Measurements from ENCODE around the gene KRTAP11-1. TPM values are rescaled to one million over a fixed set of nuclear protein-coding genes. Genes with fewer than 3 reads are reported as not detected.

The KRTAP11-1 gene
- not detected for polyA plus RNA-seq (ENCODE audit: low read depth in 6 of 6)

DNA sequence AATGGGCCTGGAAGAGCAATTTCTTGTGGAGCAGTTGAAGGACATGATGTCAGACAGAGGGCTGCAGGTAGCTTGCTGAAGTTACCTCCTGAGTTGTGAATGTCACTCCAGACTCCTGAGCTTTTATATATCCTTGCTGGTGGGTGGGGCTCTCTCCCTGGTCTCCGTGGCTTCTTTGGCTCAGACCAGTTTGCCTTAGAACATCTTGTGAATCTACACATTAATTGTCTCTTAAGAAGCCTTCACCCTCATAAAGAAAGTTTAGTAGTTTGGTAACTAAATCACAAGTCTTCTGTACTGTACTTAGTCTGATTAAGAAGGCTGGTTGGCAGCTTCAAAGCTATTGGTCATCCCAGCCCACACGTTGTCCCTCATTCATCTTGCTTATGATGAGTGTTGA is at the start of gene KRTAP11-1:
Gene KRTAP11-1 (minus strand): TSS at position 101 of the 400 bp plus-strand sequence. CDS start 56 bp downstream, at position 45.
- Mint-ChIP-seq H3K27ac (no peak within 1 kb of the TSS), H3K9me3 (peaks cover 0 to 6% (median 0%) of the 10 kb centered on the region in 7 donors), H3K36me3 (no peaks in the 10 kb centered on the region), H3K27me3 (peaks cover 0 to 2% (median 0%) of the 10 kb centered on the region in 3 donors), H3K4me1 (no peaks in the 10 kb centered on the region), H3K4me3 (peak within 1 kb of the TSS in 1 of 8 donors; percentile 29)
- ATAC-seq (ENCODE audit: low read depth in 2 of 2) (no peak), DNase-seq (no peak)

DNA sequence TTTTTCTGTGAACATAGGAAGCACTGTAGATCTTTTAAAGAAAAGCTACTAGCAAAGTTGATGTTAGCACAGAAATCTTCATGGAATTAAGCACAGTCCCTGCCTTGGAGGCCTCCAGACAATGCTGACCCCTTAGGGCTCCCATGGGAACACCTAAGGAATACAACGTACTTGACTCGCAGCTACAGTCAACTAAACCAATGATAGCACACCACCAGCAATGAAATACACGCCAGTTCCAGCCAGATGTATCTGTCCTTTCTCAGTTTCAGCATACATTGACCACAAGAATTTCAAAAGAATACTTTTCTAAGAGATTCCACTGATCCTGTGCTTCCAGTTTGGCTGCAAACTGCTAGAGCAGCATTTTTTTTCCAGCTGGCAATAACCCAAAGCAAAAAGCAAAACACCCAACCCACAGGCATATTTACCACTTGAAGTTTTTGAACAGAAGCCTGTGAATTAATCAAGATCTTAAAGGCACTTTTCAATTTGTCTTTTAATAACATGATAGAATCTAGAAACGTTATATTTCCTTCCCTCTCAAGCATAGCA is 42.8 kb upstream of the KRTAP11-1 start:
- H3K4me1 Mint-ChIP-seq = no peaks in the 10 kb centered on the region
- H3K27ac Mint-ChIP-seq = no peak overlapping the region
- no peaks in the 10 kb centered on the region for H3K27me3 Mint-ChIP-seq
- no peak overlapping the region for H3K4me3 Mint-ChIP-seq
- DNase-seq = no peak
- ATAC-seq (ENCODE audit: low read depth in 2 of 2) = no peak
- H3K36me3 Mint-ChIP-seq = no peaks in the 10 kb centered on the region
- H3K9me3 Mint-ChIP-seq = peaks cover 5 to 28% (median 11%) of the 10 kb centered on the region in 7 donors

- no peaks in the 10 kb centered on the region for H3K36me3 Mint-ChIP-seq
- peaks cover 0 to 14% (median 5%) of the 10 kb centered on the region in 7 donors for H3K9me3 Mint-ChIP-seq
- no peak for DNase-seq
Measured at GRCh38 chr21:30921129-30921528, 39.7 kb upstream of the KRTAP11-1 start.

DNA sequence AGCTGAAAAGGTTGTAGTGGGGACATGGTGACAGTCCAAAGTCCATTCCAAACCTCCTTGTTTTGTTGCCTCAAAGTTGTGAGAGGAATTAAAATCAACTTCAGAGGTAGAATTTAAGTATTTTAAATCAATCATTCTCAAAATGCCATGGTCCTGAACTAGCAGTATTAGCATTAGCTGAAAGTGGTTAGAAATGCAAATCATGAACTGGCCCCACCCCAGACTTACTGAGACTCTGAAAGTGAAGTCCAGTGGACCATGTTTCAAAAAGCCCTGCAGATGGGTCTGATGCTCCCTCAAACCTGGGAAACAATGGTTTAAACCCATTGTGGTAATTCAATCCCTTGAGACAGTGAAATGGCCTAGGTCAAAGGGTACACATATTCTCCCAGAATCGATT is 36.2 kb upstream of the KRTAP11-1 start:
- Mint-ChIP-seq H3K4me1 (no peaks in the 10 kb centered on the region), H3K4me3 (no peak overlapping the region), H3K27me3 (peaks cover 0 to 4% (median 0%) of the 10 kb centered on the region in 3 donors), H3K9me3 (peaks cover 0 to 8% (median 1%) of the 10 kb centered on the region in 7 donors), H3K36me3 (no peaks in the 10 kb centered on the region), H3K27ac (no peak overlapping the region)
- no peak for ATAC-seq (ENCODE audit: low read depth in 2 of 2)
- no peak for DNase-seq

More at GRCh38 chr21:30921129-30921528, 39.7 kb upstream of the KRTAP11-1 start:
- H3K4me1 Mint-ChIP-seq = no peaks in the 10 kb centered on the region
- H3K27ac Mint-ChIP-seq = peak overlapping the region in 1 of 6 donors; percentile 25
- no peak overlapping the region for H3K4me3 Mint-ChIP-seq
- no peak for ATAC-seq (ENCODE audit: low read depth in 2 of 2)
- H3K27me3 Mint-ChIP-seq = no peaks in the 10 kb centered on the region

DNA sequence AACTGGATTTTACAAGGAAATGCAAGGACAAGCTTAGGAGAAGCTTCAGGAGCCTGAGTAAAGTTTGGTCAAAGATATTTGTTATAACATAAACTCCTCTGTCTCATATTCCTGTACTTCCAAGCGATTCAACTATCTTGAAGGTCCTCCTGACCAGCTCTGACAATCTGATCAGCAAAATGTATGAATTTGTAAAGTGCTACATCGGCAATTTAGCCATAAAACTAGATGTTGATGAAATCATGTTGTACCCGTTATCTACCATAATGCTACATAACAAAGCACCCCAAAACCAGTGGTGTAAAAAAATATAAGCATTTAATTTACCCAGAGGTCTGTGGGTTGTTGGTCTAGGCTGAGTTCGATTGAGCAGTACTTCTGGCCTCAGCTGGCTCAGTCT is 19.5 kb upstream of the KRTAP11-1 start:
- DNase-seq (no peak), ATAC-seq (ENCODE audit: low read depth in 2 of 2) (no peak)
- no peaks in the 10 kb centered on the region for H3K4me1 Mint-ChIP-seq
- peaks cover 0 to 6% (median 0%) of the 10 kb centered on the region in 7 donors for H3K9me3 Mint-ChIP-seq
- no peak overlapping the region for H3K27ac Mint-ChIP-seq
- H3K27me3 Mint-ChIP-seq = no peaks in the 10 kb centered on the region
- H3K4me3 Mint-ChIP-seq = no peak overlapping the region
- H3K36me3 Mint-ChIP-seq = no peaks in the 10 kb centered on the region

GRCh38 chr21:30882866-30883597 is 1.7 kb upstream of the KRTAP11-1 start:
- Mint-ChIP-seq H3K36me3 (no peaks in the 10 kb centered on the region), H3K4me1 (no peaks in the 10 kb centered on the region), H3K4me3 (no peak overlapping the region), H3K9me3 (peaks cover 0 to 7% (median 2%) of the 10 kb centered on the region in 7 donors), H3K27me3 (no peaks in the 10 kb centered on the region), H3K27ac (no peak overlapping the region)
- ATAC-seq (ENCODE audit: low read depth in 2 of 2) (no peak), DNase-seq (no peak)

- peaks cover 0 to 3% (median 0%) of the 10 kb centered on the region in 3 donors for H3K27me3 Mint-ChIP-seq
Measured at GRCh38 chr21:30880914-30881313, 466 bp downstream of the KRTAP11-1 start.

DNA sequence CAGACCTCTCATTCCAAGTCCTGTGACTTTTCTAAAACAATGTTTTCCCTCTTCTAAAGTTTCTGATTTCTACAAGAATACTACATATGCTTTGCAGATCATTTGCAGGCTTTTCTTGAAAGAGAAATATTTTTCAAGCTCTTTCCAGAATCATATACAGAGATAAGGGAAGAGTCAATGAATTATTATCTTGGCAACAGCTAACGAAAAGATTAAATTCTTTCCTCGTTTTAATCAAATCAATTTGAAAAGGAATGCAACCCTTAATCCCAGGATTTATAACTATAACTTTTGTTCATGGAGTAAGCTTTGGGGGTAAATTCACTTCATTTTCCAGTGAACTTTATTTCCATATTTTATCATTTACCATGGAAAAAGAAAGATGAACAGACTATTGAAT is 6.9 kb downstream of the KRTAP11-1 start:
- H3K4me3 Mint-ChIP-seq = no peak overlapping the region

More at GRCh38 chr21:30880914-30881313, 466 bp downstream of the KRTAP11-1 start:
- H3K4me3 Mint-ChIP-seq = peak overlapping the region in 1 of 8 donors; percentile 29
- no peaks in the 10 kb centered on the region for H3K36me3 Mint-ChIP-seq
- DNase-seq = no peak
- no peak overlapping the region for H3K27ac Mint-ChIP-seq
- no peaks in the 10 kb centered on the region for H3K4me1 Mint-ChIP-seq
- ATAC-seq (ENCODE audit: low read depth in 2 of 2) = no peak
- H3K9me3 Mint-ChIP-seq = peaks cover 0 to 3% (median 0%) of the 10 kb centered on the region in 7 donors

DNA sequence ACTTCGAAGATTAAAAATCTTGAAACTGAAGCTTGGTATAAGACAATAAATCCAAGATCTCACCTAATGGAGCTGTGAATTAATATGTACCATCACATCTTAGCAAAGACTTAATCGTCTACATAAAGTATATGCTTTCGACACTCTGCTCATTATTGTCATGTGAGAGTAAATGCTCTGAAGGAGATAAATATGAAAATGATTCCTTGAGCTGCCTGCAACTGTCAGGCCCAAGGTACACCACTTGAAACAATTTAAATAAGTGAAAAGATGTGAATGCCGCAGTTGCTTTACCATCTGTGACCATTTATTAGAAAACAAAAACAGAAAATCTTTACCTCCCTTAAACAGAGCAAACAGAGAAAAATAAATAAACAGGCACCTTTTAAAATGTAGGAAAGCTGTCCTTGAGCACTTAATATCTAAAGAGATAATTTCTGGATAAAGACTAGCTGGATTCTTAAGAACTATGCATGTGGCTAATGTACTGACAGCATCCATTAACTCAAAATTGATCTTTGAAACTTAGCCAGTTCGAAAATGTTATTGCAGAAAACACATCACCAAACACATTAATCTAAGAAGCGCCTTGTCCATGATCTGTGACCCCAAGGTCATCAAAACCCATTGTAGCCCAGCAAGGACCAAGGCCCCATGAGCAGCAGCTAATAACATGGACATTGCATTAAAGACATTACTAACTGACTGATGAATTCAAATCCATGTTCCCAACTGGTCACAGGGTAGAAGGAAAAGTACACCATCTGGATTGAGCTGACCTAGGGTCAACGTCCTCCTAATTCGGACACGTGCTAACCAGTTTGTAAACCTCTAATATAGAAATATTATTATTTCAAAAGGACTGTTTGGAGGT is 33.5 kb downstream of the KRTAP11-1 start:
- Mint-ChIP-seq H3K9me3 (peaks cover 0 to 5% (median 0%) of the 10 kb centered on the region in 7 donors), H3K4me3 (no peak overlapping the region), H3K27ac (no peak overlapping the region), H3K36me3 (no peaks in the 10 kb centered on the region), H3K27me3 (no peaks in the 10 kb centered on the region), H3K4me1 (no peaks in the 10 kb centered on the region)
- ATAC-seq (ENCODE audit: low read depth in 2 of 2) (no peak), DNase-seq (no peak)

More for the DNA sequence above, 6.9 kb downstream of the KRTAP11-1 start:
- peaks cover 0 to 3% (median 0%) of the 10 kb centered on the region in 3 donors for H3K27me3 Mint-ChIP-seq
- peaks cover 0 to 4% (median 0%) of the 10 kb centered on the region in 7 donors for H3K9me3 Mint-ChIP-seq
- H3K36me3 Mint-ChIP-seq = no peaks in the 10 kb centered on the region
- no peaks in the 10 kb centered on the region for H3K4me1 Mint-ChIP-seq
- no peak for ATAC-seq (ENCODE audit: low read depth in 2 of 2)
- DNase-seq = no peak
- peak overlapping the region in 1 of 6 donors; percentile 48 for H3K27ac Mint-ChIP-seq

GRCh38 chr21:30842990-30843389 is 38.4 kb downstream of the KRTAP11-1 start:
- ATAC-seq (ENCODE audit: low read depth in 2 of 2) (no peak), DNase-seq (no peak)
- peaks cover 0 to 4% (median 2%) of the 10 kb centered on the region in 7 donors for H3K9me3 Mint-ChIP-seq
- no peaks in the 10 kb centered on the region for H3K27me3 Mint-ChIP-seq
- no peak overlapping the region for H3K4me3 Mint-ChIP-seq
- H3K27ac Mint-ChIP-seq = no peak overlapping the region
- H3K36me3 Mint-ChIP-seq = no peaks in the 10 kb centered on the region
- H3K4me1 Mint-ChIP-seq = no peaks in the 10 kb centered on the region

GRCh38 chr21:30839304-30839703 is 42.1 kb downstream of the KRTAP11-1 start:
- peaks cover 0 to 5% (median 0%) of the 10 kb centered on the region in 7 donors for H3K9me3 Mint-ChIP-seq
- no peak for ATAC-seq (ENCODE audit: low read depth in 2 of 2)

DNA sequence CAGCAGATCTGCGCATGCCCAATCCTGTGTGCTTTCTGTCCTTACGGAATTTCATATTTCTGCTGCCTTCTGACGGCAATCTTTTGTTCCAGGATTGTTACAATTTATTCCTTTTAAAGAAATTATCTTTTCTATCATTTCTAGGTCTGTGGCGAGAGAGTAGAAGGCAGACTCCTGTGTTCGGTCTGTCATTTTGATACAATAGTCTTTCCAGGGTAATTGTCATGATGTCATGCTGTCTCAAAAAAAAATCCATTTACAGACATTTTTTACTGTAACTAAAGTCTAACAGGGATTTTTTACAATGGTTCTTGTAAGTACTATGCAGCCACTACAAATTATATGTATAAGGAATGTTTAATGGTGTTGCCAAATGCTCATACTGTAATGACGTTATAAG is 42.8 kb downstream of the KRTAP11-1 start:
- no peaks in the 10 kb centered on the region for H3K4me1 Mint-ChIP-seq
- H3K4me3 Mint-ChIP-seq = no peak overlapping the region
- H3K27ac Mint-ChIP-seq = no peak overlapping the region
- no peak for ATAC-seq (ENCODE audit: low read depth in 2 of 2)
- peaks cover 0 to 5% (median 0%) of the 10 kb centered on the region in 7 donors for H3K9me3 Mint-ChIP-seq
- DNase-seq = no peak
- H3K36me3 Mint-ChIP-seq = no peaks in the 10 kb centered on the region
- H3K27me3 Mint-ChIP-seq = no peaks in the 10 kb centered on the region

More at GRCh38 chr21:30839304-30839703, 42.1 kb downstream of the KRTAP11-1 start:
- H3K36me3 Mint-ChIP-seq = no peaks in the 10 kb centered on the region
- no peaks in the 10 kb centered on the region for H3K4me1 Mint-ChIP-seq
- H3K27me3 Mint-ChIP-seq = no peaks in the 10 kb centered on the region
- H3K27ac Mint-ChIP-seq = no peak overlapping the region
- no peak for DNase-seq
- no peak overlapping the region for H3K4me3 Mint-ChIP-seq

DNA sequence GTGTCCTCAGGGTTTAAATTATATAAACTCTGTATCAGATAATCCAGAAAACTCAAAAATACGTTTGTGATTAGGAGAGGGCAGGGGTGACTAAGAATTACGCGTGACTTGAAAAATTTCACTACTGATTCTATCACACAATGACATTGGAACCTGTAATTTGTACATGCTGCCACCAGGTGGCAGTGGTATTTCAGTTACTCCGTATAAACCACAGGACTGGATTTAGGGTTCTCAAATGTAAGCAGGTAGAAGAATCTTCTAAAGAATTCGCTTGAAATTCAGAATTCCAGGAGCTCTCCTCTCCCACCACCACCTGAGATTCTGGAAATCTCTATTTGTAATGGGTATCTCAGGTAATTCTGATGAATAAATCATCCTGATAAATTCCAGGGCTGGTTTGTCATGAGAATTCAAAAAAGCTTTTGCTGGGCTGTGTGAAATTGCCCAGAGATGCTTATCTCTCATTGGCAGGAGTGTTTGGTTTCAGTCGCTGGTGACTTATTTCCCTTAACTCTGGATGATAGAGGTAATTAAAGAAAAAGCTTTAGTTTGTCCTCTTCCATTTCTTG is 50.1 kb downstream of the KRTAP11-1 start:
- no peak overlapping the region for H3K27ac Mint-ChIP-seq

More for the DNA sequence above, 50.1 kb downstream of the KRTAP11-1 start:
- Mint-ChIP-seq H3K4me3 (no peak overlapping the region), H3K4me1 (no peaks in the 10 kb centered on the region), H3K27me3 (peaks cover 0 to 3% (median 0%) of the 10 kb centered on the region in 3 donors), H3K9me3 (peaks cover 3 to 19% (median 4%) of the 10 kb centered on the region in 7 donors), H3K36me3 (no peaks in the 10 kb centered on the region)
- DNase-seq (no peak), ATAC-seq (ENCODE audit: low read depth in 2 of 2) (no peak)
